ENCODE measurements around the gene ZFAND4.

- no peak for TF ChIP-seq CTCF (IDR thresholded peaks at IDR 0.05)
- TF ChIP-seq POLR2A (IDR thresholded peaks at IDR 0.05) = no peak
Observed at GRCh38 chr10:45592432-45592831, 80.1 kb downstream of the ZFAND4 start.
